Measurements from ENCODE around the gene APOM.

Gene APOM

DNA sequence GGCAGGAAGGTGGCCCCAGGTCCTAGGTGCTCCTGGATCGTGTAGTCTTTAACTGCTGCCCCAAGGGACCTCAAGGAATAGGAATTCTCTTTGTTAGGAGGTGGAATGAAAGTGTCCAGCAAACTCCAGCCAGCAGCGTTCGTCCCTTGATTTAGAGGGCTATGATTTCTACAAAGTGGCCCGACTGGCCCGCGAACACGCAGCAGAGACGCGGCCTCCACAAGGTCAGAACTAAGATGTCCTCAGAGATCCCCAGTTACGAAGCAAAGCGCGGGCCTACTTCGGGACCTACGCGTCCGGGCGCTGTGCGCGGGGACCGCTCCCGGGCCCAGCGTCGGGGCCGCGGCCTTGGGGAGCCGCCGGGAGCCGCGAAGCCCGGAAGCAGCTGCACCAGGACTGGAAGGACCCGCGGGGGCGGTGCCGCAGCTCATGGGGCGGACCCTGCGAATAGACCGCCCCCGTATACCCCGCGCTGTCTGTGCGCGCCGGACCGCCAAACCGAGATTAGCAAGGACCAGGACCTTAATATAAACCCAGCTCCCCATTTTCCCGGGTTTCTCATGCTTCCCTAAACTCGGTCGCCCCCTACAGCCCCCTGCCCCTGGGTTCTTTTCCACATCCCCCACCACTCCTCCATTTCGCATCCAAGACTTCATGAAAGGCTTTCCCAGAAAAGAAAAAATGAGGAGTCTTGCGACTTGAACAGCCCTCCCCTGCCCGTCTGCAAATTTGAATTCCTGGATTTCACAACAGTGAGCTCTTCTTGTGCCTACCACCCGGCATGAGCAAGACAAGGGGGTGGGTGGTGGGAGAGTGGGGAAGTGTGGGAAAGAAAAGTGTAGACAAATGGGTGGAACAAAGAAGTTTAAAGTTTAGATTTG is 4.9 kb downstream of the APOM start, which contains the start of gene C6orf47:
Gene C6orf47 (minus strand): TSS at position 398 of the 881 bp plus-strand sequence. CDS start 831 bp downstream, outside the sequence.
- WGBS (ENCODE audit: insufficient coverage), result under 1% methylated on average over 49 of the region's 52 CpGs
- ChIA-PET CTCF (interaction anchor here (0.7 to 1.7 kb wide), 10 partner anchors 8 to 114 kb away, joined by 3 to 6 read pairs (median 4); partner anchors contain the start of genes ATP6V1G2, BAG6, DDAH2 and LY6G5C), POLR2A (interaction anchor here (1.0 to 1.3 kb wide), 3 partner anchors 9 to 114 kb away, joined by 3 to 5 read pairs (median 5); partner anchors contain the start of gene NFKBIL1)
- Histone ChIP-seq H3K27ac (ENCODE audit: insufficient read depth in 1 of 2, low read depth in 1 of 2, low read length in 2 of 2, poor library complexity in 1 of 2, severe bottlenecking in 2 of 2) (peak within 1 kb of the TSS; percentile 74 to 86), H3K36me3 (ENCODE audit: control insufficient read depth in 4 of 4, insufficient read depth in 4 of 4, low read length in 3 of 4) (peaks cover 4 to 34% (median 25%) of the 10 kb centered on the region in 4 experiments), H3K9me3 (ENCODE audit: control extremely low read depth in 1 of 5, control insufficient read depth in 4 of 5, insufficient read depth in 2 of 5, low read depth in 1 of 5, low read length in 4 of 5) (no peaks in the 10 kb centered on the region), H3K4me1 (ENCODE audit: control extremely low read depth in 1 of 4, control insufficient read depth in 4 of 4, insufficient read depth in 4 of 4, low read length in 3 of 4) (peaks cover 10 to 70% (median 49%) of the 10 kb centered on the region in 4 experiments), H3K27me3 (replicated peaks in 2 of 5; ENCODE audit: control insufficient read depth in 4 of 5, insufficient read depth in 5 of 5, low read length in 4 of 5) (no peaks in the 10 kb centered on the region), H3K4me3 (ENCODE audit: control insufficient read depth in 1 of 7, extremely low read depth in 1 of 7, insufficient read depth in 4 of 7, low read depth in 2 of 7, low read length in 6 of 7) (peak within 1 kb of the TSS; percentile 73 to 94 (median 80))
- peak; percentile 68 to 76 (median 72) for DNase-seq

DNA sequence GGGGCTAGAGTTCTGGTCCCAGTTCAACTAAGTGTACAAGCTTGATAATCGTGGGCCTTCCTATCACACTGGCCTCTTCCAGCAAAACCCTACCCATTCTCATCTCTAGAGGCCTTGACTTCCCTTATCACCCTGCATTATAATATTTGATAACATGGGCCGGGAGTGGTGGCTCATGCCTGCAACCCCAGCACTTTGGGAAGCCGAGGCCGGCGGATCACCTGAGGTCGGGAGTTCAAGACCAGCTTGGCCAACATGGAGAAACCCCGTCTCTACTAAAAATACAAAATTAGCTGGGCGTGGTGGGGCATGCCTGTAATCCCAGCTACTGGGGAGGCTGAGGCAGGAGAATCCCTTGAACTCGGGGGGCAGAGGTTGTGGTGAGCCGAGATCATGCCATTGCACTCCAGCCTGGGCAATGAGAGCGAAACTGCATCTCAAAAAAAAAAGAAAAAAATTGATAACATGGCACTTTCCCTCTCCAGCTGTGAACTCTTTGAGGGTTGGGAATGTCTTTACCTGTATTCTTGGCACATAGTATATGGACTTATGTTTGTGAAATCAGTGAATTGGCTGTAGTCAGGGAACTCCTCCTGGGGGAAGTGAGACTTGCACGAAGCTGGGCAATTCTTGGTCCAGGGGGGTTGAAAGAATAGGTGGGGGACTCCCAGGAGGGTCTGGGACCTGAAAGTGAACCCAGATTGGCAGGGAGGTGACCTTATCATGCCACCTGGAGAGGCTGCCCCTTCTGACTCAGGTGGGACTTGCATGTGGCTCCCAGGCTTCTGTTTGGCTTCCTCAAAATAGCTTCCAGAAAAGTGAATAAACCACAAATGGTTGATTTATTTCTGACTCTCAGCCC is 5.8 kb downstream of the APOM start:
- no peaks in the 10 kb centered on the region for H3K27me3 ChIP-seq (replicated peaks in 2 of 5; ENCODE audit: control insufficient read depth in 4 of 5, insufficient read depth in 5 of 5, low read length in 4 of 5)
- H3K4me1 ChIP-seq (ENCODE audit: control extremely low read depth in 1 of 4, control insufficient read depth in 4 of 4, insufficient read depth in 4 of 4, low read length in 3 of 4), result peaks cover 12 to 73% (median 52%) of the 10 kb centered on the region in 4 experiments
- peak overlapping the region in 1 of 2 experiments; percentile 86 for H3K27ac ChIP-seq (ENCODE audit: insufficient read depth in 1 of 2, low read depth in 1 of 2, low read length in 2 of 2, poor library complexity in 1 of 2, severe bottlenecking in 2 of 2)
- ChIA-PET CTCF (interaction anchor here (0.6 to 1.7 kb wide), 10 partner anchors 8 to 115 kb away, joined by 3 to 6 read pairs (median 4); partner anchors contain the start of genes ATP6V1G2, BAG6, DDAH2 and LY6G5C), POLR2A (interaction anchor here (0.7 to 1.3 kb wide), 3 partner anchors 9 to 76 kb away, joined by 3 to 5 read pairs (median 5); partner anchors contain the start of gene BAG6)
- DNase-seq, result no peak
- no peaks in the 10 kb centered on the region for H3K9me3 ChIP-seq (ENCODE audit: control extremely low read depth in 1 of 5, control insufficient read depth in 4 of 5, insufficient read depth in 2 of 5, low read depth in 1 of 5, low read length in 4 of 5)
- WGBS (ENCODE audit: insufficient coverage), result 90% methylated on average over 7 of the region's 12 CpGs
- H3K4me3 ChIP-seq (ENCODE audit: control insufficient read depth in 1 of 7, extremely low read depth in 1 of 7, insufficient read depth in 4 of 7, low read depth in 2 of 7, low read length in 6 of 7), result peak overlapping the region in 4 of 7 experiments; percentile 77 to 86 (median 80)
- peaks cover 4 to 31% (median 20%) of the 10 kb centered on the region in 4 experiments for H3K36me3 ChIP-seq (ENCODE audit: control insufficient read depth in 4 of 4, insufficient read depth in 4 of 4, low read length in 3 of 4)

DNA sequence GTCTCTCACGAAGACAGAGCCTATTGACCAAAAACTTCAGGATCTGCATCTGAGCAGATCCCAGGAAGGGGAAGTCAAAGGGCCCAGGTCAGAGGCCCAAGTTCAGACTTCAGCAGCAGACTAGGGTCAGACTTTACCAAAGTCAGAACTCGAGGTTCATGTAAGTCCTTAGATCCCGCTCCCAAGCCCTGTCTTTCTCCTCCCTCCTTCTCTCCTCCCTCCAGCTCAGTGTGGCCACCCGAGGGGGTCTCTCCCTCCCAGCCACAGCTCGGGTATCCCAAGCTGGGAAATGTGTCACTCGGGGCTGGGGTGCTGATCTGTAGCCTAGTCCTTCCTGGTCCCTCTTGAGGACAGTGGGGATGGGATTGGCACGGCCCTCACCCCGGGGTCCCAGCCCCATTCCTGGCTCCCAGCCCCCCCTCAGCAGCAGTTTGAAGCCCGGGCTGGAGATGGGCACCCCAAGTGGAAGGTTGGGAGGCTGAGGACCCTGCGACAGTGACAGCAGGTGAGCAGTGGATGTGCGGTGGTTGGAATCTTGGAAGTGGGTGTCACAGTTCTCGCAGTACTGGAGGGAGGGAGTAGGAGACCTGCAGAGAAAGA is 6.5 kb downstream of the APOM start:
- Histone ChIP-seq H3K4me1 (ENCODE audit: control extremely low read depth in 1 of 4, control insufficient read depth in 4 of 4, insufficient read depth in 4 of 4, low read length in 3 of 4) (peaks cover 15 to 80% (median 58%) of the 10 kb centered on the region in 4 experiments), H3K27me3 (replicated peaks in 2 of 5; ENCODE audit: control insufficient read depth in 4 of 5, insufficient read depth in 5 of 5, low read length in 4 of 5) (no peaks in the 10 kb centered on the region), H3K4me3 (ENCODE audit: control insufficient read depth in 1 of 7, extremely low read depth in 1 of 7, insufficient read depth in 4 of 7, low read depth in 2 of 7, low read length in 6 of 7) (no peak overlapping the region), H3K27ac (ENCODE audit: insufficient read depth in 1 of 2, low read depth in 1 of 2, low read length in 2 of 2, poor library complexity in 1 of 2, severe bottlenecking in 2 of 2) (no peak overlapping the region), H3K36me3 (ENCODE audit: control insufficient read depth in 4 of 4, insufficient read depth in 4 of 4, low read length in 3 of 4) (peaks cover 4 to 32% (median 17%) of the 10 kb centered on the region in 4 experiments), H3K9me3 (ENCODE audit: control extremely low read depth in 1 of 5, control insufficient read depth in 4 of 5, insufficient read depth in 2 of 5, low read depth in 1 of 5, low read length in 4 of 5) (no peaks in the 10 kb centered on the region)
- ChIA-PET CTCF (interaction anchor here (0.6 to 4.6 kb wide), 6 partner anchors 9 to 70 kb away, joined by 3 to 40 read pairs (median 4); partner anchors contain the start of genes APOM and BAG6), POLR2A (interaction anchor here (0.7 kb wide), 1 partner anchor 10 kb away, joined by 3 read pairs; the partner anchor contains the start of gene BAG6)
- 93% methylated on average over 8 of the region's 12 CpGs for WGBS (ENCODE audit: insufficient coverage)
- no peak for DNase-seq

DNA sequence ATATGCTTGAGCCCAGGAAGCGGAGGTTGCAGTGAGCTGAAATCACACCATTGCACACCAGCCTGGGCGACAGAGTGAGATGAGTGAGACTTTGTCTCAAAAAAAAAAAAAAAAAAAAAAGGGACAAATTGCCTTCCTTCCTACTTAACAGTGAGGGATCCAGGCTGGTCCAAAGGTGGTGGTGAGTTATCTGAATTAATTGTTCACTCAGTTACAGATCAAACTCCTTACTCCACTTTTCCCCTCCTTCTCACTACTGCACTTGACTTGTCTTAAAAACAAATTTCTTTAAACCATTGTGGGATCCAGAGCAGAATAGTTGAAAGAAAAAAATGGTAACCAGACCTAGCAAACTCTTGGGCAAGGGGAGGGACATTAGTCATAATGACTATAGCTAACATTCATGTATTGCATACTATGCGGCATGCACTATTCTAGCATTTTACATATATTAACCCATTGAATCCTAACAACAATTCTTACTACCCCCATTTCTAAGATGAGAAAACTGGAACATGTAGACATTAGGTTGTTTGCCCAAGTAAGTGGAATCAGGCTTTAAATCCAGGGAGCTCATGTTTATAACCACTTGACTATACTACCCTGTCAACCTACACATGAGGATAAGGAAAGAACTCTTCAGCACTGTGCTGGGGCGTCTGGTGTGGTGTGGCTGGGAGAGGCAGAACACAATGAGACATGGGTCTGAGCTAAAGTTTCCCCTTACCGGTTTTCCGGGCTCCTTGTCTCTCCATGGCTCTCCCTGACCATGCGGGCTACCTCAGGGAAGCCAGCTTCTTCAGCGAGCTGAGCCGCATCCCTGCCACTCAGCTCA is 7.6 kb downstream of the APOM start:
- 92% methylated on average over 6 of the region's 9 CpGs for WGBS (ENCODE audit: insufficient coverage)
- Histone ChIP-seq H3K36me3 (ENCODE audit: control insufficient read depth in 4 of 4, insufficient read depth in 4 of 4, low read length in 3 of 4) (peaks cover 3 to 32% (median 21%) of the 10 kb centered on the region in 4 experiments), H3K4me3 (ENCODE audit: control insufficient read depth in 1 of 7, extremely low read depth in 1 of 7, insufficient read depth in 4 of 7, low read depth in 2 of 7, low read length in 6 of 7) (peak overlapping the region in 6 of 7 experiments; percentile 86 to 99 (median 90)), H3K9me3 (ENCODE audit: control extremely low read depth in 1 of 5, control insufficient read depth in 4 of 5, insufficient read depth in 2 of 5, low read depth in 1 of 5, low read length in 4 of 5) (no peaks in the 10 kb centered on the region), H3K4me1 (ENCODE audit: control extremely low read depth in 1 of 4, control insufficient read depth in 4 of 4, insufficient read depth in 4 of 4, low read length in 3 of 4) (peaks cover 15 to 76% (median 58%) of the 10 kb centered on the region in 4 experiments), H3K27me3 (replicated peaks in 2 of 5; ENCODE audit: control insufficient read depth in 4 of 5, insufficient read depth in 5 of 5, low read length in 4 of 5) (no peaks in the 10 kb centered on the region), H3K27ac (ENCODE audit: insufficient read depth in 1 of 2, low read depth in 1 of 2, low read length in 2 of 2, poor library complexity in 1 of 2, severe bottlenecking in 2 of 2) (peak overlapping the region in 1 of 2 experiments; percentile 99)
- POLR2A ChIA-PET, result interaction anchor here (0.5 to 3.1 kb wide), 2 partner anchors 10 to 101 kb away, joined by 5 to 31 read pairs; partner anchors contain the start of genes APOM and BAG6
- DNase-seq, result no peak
- CTCF ChIA-PET, result interaction anchor here (0.8 to 4.6 kb wide), 8 partner anchors 9 to 117 kb away, joined by 3 to 40 read pairs (median 4); partner anchors contain the start of genes APOM, ATP6V1G2 and BAG6

DNA sequence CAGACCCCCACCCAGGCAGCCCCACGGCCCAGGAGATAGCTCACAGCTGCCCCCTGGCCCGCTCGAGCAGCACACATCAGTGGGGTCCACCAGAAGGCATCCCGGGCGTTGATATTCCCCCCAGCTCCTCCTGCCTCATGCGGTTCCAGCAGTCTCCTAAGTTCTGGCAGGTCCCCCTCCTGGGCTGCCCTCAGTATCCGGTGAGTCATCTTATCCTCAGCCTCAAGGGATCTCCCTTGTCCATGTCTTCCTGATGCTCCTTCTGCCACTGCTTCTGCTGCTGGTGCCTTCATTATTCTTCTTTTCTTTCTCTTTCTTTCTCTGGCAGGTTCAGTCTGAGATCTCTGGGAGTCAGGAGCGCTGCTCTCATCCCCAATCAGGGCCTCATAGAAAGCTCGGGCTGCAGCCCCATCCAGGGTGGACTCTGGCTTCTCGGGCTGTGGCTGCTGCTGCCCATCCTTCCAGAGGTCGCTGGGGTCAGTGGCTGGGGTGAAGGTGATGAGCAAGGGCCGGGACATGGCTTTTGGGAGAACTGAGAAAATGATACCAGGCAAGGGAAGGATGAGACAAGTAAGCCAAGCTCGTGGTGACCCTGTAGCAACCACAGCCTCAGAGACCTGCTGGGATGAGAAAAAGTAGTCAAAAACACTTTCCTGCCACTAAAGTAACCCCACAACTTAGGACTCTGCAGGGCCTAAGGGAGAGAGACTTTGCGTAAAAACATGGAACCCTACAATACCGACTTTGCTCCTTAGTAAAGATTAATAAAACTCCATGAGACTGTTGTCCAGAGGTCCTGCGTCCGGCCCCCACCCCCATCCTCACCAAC is 8.5 kb downstream of the APOM start:
- H3K4me3 ChIP-seq (ENCODE audit: control insufficient read depth in 1 of 7, extremely low read depth in 1 of 7, insufficient read depth in 4 of 7, low read depth in 2 of 7, low read length in 6 of 7), result peak overlapping the region; percentile 66 to 99 (median 90)
- H3K9me3 ChIP-seq (ENCODE audit: control extremely low read depth in 1 of 5, control insufficient read depth in 4 of 5, insufficient read depth in 2 of 5, low read depth in 1 of 5, low read length in 4 of 5), result no peaks in the 10 kb centered on the region
- H3K4me1 ChIP-seq (ENCODE audit: control extremely low read depth in 1 of 4, control insufficient read depth in 4 of 4, insufficient read depth in 4 of 4, low read length in 3 of 4), result peaks cover 15 to 69% (median 52%) of the 10 kb centered on the region in 4 experiments
- ChIA-PET POLR2A (interaction anchor here (0.5 to 3.1 kb wide), 9 partner anchors 11 to 1049 kb away, joined by 3 to 31 read pairs (median 4); partner anchors contain the start of genes APOM, ATP6V1G2, BAG6 and HSPA1B), CTCF (interaction anchor here (0.8 to 4.6 kb wide), 9 partner anchors 8 to 118 kb away, joined by 3 to 40 read pairs (median 4); partner anchors contain the start of genes APOM, ATP6V1G2 and BAG6)
- DNase-seq, result peak in 1 of 3 donors; percentile 31
- peaks cover 8 to 41% (median 29%) of the 10 kb centered on the region in 4 experiments for H3K36me3 ChIP-seq (ENCODE audit: control insufficient read depth in 4 of 4, insufficient read depth in 4 of 4, low read length in 3 of 4)
- H3K27ac ChIP-seq (ENCODE audit: insufficient read depth in 1 of 2, low read depth in 1 of 2, low read length in 2 of 2, poor library complexity in 1 of 2, severe bottlenecking in 2 of 2), result peak overlapping the region; percentile 96 to 99
- 48% methylated on average over 14 of the region's 17 CpGs for WGBS (ENCODE audit: insufficient coverage)
- no peaks in the 10 kb centered on the region for H3K27me3 ChIP-seq (replicated peaks in 2 of 5; ENCODE audit: control insufficient read depth in 4 of 5, insufficient read depth in 5 of 5, low read length in 4 of 5)

Measured in common myeloid progenitor, CD34-positive (primary cell).